ENCODE data around the gene ABL1. TPM values are rescaled to one million over a fixed set of nuclear protein-coding genes. Genes with fewer than 3 reads are reported as not detected.

ABL1 gene
- total RNA-seq, 1 donor from 2014 or later, result 35.1 TPM

DNA sequence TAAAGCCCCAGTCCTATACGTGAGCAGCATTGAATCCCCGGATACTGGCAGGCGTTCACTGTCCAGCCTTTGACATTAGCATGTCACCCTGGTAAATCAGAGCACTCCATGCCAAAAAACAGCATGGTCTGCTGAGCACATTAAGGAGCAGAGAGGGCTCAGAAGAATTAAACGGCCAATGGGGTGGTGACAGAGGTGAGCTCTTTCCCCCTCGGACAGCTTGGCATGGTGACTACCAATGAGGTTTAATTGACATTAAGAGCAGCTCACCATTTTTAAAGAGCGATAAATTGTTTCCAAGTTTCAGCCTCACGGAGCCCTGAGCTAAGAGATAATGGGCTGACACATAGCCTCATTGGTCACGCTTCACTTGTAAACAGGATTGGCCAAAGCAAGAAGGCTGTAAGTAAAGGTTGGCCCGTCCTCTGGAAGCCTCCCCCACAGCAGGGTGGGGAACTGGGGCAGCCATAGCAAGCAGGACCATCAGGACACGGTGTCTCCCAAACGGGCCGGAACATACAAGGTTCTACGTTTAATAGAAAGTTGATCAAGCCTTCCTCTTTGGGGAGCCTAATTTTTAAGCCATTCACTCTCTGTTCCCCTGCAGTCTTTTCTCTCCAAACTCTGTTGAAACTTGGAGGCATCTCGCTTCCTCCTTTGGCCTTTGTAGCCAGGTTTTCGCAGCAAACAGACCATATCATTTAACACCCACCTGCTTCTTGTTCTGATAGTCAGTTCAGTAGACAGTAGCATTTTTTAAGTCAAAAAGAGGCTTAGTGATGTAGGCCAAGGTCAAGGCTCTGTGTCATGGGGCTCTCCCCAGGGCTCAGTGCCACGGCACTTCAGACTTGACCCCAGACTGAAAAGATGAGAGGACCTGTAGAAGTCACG lies 35.7 kb downstream of the ABL1 start:
- intact Hi-C loops (cut with micrococcal nuclease), result no loop called here

DNA sequence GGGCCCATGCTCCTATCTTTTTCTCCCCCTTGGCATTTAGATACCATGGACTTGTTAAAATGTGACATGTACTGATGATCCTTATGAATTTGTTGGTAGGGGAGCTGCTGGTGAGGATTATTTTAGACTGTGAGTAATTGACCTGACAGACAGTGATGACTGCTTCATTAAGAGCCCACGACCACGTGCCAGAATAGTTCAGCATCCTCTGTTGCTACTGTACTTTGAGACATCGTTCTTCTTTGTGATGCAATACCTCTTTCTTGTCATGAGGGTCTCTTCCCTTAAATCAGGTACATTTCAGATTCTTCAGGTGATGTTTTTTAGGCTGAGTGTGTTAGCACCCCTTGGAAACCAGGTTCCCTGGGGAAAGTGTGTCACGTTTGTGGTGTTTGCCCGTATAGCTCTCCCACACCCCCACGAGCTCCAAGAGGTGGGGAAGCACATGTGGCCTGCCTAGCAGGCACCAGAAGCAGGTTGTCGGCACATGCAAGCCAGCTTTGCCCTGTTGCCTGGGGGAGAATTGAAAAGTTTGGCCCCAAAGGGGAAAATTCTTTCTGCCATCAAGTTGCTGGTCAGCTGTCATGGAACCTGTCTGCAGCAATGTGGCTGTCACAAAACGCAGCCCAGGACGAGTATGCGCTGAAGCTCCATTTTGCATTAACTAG lies 36.5 kb downstream of the ABL1 start:
- intact Hi-C loops (cut with micrococcal nuclease), result no loop called here

- intact Hi-C loops (cut with micrococcal nuclease), result no loop called here
Measured at GRCh38 chr9:130872093-130872492, 37.0 kb downstream of the ABL1 start.

DNA sequence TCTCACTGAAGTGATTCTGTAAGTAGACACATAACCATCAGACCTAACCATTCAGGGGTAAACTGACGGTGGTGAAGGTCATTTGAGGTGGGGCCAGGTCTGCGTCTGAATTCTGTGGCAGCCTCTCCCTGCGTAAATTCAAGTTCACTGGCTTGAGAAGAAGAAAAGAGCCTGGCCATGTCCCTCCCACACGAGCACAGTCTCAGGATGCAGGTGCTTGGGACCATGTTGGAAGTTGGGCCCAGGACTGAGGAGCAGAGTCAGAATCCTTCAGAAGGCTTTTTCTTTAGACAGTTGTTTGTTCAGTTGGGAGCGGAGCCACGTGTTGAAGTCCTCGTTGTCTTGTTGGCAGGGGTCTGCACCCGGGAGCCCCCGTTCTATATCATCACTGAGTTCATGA lies 37.5 kb downstream of the ABL1 start:
- intact Hi-C loops (cut with micrococcal nuclease), result no loop called here

DNA sequence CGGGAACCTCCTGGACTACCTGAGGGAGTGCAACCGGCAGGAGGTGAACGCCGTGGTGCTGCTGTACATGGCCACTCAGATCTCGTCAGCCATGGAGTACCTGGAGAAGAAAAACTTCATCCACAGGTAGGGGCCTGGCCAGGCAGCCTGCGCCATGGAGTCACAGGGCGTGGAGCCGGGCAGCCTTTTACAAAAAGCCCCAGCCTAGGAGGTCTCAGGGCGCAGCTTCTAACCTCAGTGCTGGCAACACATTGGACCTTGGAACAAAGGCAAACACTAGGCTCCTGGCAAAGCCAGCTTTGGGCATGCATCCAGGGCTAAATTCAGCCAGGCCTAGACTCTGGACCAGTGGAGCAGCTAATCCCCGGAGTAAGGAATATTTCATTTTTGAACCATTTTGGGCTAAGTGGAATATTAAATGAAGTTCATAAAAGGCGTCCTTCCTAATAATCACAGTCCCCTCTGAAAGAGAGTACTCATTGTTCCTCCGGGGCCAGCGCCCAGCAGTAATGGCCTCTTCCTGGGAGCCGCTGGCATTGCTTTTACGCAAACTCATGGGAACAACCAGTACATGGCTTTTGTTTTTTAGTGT lies 38.0 kb downstream of the ABL1 start:
- intact Hi-C loops (cut with micrococcal nuclease), result no loop called here

GRCh38 chr9:130873966-130874365 lies 38.9 kb downstream of the ABL1 start:
- intact Hi-C loops (cut with micrococcal nuclease), result no loop called here

GRCh38 chr9:130874783-130875182 lies 39.7 kb downstream of the ABL1 start:
- intact Hi-C loops (cut with micrococcal nuclease), result no loop called here

- intact Hi-C loops (cut with micrococcal nuclease), result no loop called here
Measured at GRCh38 chr9:130877300-130877699, 42.2 kb downstream of the ABL1 start.

GRCh38 chr9:130878295-130878694 lies 43.2 kb downstream of the ABL1 start:
- intact Hi-C loops (cut with micrococcal nuclease), result no loop called here

- intact Hi-C loops (cut with micrococcal nuclease), result no loop called here
Measured at GRCh38 chr9:130879863-130880411, 44.9 kb downstream of the ABL1 start.

DNA sequence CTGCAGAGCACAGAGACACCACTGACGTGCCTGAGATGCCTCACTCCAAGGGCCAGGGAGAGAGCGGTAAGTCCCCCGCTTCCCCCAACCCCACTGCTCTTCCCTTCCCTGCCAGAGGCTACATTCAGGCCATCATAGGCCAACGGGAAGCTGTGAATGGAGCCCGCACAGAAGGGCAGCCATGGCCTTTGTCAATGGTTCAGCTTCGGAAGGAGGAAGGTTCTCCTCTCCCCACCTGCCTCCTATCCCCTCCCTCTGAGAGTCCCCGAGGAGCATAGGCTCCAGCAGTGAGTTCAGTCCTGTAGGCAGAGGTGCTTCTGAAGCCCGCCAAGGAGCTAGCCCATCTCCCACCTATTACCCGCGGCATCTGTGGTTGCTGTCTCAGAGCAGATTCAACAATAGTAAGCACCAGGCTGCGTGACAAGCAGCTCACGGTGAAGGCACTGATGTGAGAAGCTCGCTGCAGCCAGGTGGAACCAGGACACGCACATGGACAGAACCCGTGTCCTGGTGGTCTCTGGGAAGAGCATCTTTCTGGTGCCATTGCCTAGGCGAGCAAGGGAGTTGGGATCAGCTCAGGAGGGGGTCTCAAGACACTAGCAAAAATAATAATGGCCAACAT lies 45.7 kb downstream of the ABL1 start:
- intact Hi-C loops (cut with micrococcal nuclease), result no loop called here

DNA sequence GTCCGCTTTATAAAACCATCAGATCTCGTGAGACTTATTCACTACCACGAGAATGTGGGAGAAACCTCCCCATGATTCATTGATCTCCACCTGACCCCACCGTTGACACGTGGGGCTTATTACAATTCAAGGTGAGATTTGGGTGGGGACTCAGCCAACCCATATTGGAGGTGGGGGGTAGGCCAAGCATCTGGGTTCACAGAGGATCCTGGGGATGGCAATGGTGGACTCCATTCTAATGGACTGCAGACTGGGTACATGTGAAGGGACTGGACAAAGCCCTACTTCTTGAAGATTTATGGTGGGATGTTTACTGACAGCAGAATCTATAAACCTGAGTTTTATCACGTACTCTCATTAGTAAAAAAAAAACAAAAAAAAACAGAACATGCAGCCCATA lies 46.5 kb downstream of the ABL1 start:
- intact Hi-C loops (cut with micrococcal nuclease), result no loop called here

GRCh38 chr9:130882696-130883225 lies 47.7 kb downstream of the ABL1 start:
- intact Hi-C loops (cut with micrococcal nuclease), result no loop called here

GRCh38 chr9:130883479-130883878 lies 48.4 kb downstream of the ABL1 start:
- intact Hi-C loops (cut with micrococcal nuclease), result no loop called here

DNA sequence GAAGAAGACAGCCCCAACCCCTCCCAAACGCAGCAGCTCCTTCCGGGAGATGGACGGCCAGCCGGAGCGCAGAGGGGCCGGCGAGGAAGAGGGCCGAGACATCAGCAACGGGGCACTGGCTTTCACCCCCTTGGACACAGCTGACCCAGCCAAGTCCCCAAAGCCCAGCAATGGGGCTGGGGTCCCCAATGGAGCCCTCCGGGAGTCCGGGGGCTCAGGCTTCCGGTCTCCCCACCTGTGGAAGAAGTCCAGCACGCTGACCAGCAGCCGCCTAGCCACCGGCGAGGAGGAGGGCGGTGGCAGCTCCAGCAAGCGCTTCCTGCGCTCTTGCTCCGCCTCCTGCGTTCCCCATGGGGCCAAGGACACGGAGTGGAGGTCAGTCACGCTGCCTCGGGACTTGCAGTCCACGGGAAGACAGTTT lies 49.1 kb downstream of the ABL1 start:
- intact Hi-C loops (cut with micrococcal nuclease), result no loop called here

GRCh38 chr9:130884542-130885483 lies 49.8 kb downstream of the ABL1 start:
- intact Hi-C loops (cut with micrococcal nuclease), result no loop called here

GRCh38 chr9:130885484-130886375 lies 50.7 kb downstream of the ABL1 start:
- intact Hi-C loops (cut with micrococcal nuclease), result no loop called here

- intact Hi-C loops (cut with micrococcal nuclease), result no loop called here
Measured at GRCh38 chr9:130886981-130887380, 51.9 kb downstream of the ABL1 start.

GRCh38 chr9:130887494-130888144 lies 52.6 kb downstream of the ABL1 start:
- intact Hi-C loops (cut with micrococcal nuclease), result no loop called here
